GM19193 (cell line): Measurements from ENCODE around the gene GCLC.

Source experiments
- POLR2A ChIP-seq: IDR thresholded peaks from 4 replicates; pipeline ENCODE4 v1.6.1; 2011; ENCODE audit not compliant: insufficient read depth, insufficient read length; ENCODE audit errors: extremely low read depth

Gene GCLC

GRCh38 chr6:53544470-53545308 lies at the start of gene GCLC:
Gene GCLC, minus strand, starts transcription at chr6:53545101. Its CDS starts 456 bp downstream, at chr6:53544645.
- peak; percentile 81 for TF ChIP-seq POLR2A

- no peak for TF ChIP-seq POLR2A
Measured at GRCh38 chr6:53594596-53594995, 49.7 kb upstream of the GCLC start.

- TF ChIP-seq POLR2A = no peak
Measured at GRCh38 chr6:53593001-53593488, 48.1 kb upstream of the GCLC start.

- no peak for TF ChIP-seq POLR2A
Measured at GRCh38 chr6:53591873-53592272, 47.0 kb upstream of the GCLC start.

- no peak for TF ChIP-seq POLR2A
Measured at GRCh38 chr6:53588816-53589509, 44.1 kb upstream of the GCLC start.

GRCh38 chr6:53587291-53587690 lies 42.4 kb upstream of the GCLC start:
- TF ChIP-seq POLR2A = no peak

- TF ChIP-seq POLR2A = no peak
Measured at GRCh38 chr6:53585208-53585900, 40.5 kb upstream of the GCLC start.

GRCh38 chr6:53584726-53585125 lies 39.8 kb upstream of the GCLC start:
- no peak for TF ChIP-seq POLR2A

GRCh38 chr6:53583451-53583850 lies 38.5 kb upstream of the GCLC start:
- no peak for TF ChIP-seq POLR2A

- no peak for TF ChIP-seq POLR2A
Measured at GRCh38 chr6:53582963-53583362, 38.1 kb upstream of the GCLC start.

- no peak for TF ChIP-seq POLR2A
Measured at GRCh38 chr6:53581856-53582255, 37.0 kb upstream of the GCLC start.

GRCh38 chr6:53581173-53581773 lies 36.4 kb upstream of the GCLC start:
- no peak for TF ChIP-seq POLR2A

- TF ChIP-seq POLR2A = no peak
Measured at GRCh38 chr6:53579338-53579737, 34.4 kb upstream of the GCLC start.

- no peak for TF ChIP-seq POLR2A
Measured at GRCh38 chr6:53578371-53578770, 33.5 kb upstream of the GCLC start.

GRCh38 chr6:53573299-53573698 lies 28.4 kb upstream of the GCLC start:
- no peak for TF ChIP-seq POLR2A

GRCh38 chr6:53568776-53569616 lies 24.1 kb upstream of the GCLC start:
- TF ChIP-seq POLR2A = no peak
